ENCODE measurements around the gene RETREG1.

RETREG1 gene

GRCh38 chr5:16465544-16466432 lies 151.0 kb downstream of the RETREG1 start, which contains the start of gene ZNF622:
TSS of gene ZNF622 (minus strand) at chr5:16465800. CDS start at chr5:16465665, 135 bp downstream.
- H3K36me3 ChIP-seq (ENCODE audit: control insufficient read depth in 2 of 2, insufficient read depth in 1 of 2, low read length in 2 of 2) = peaks cover 30 to 41% of the 10 kb centered on the region in 2 experiments
- H3K27ac ChIP-seq (ENCODE audit: extremely low read depth, low read depth, low read length) = peak within 1 kb of the TSS; percentile 78
- H3K4me1 ChIP-seq (ENCODE audit: control insufficient read depth, insufficient read depth, low read length) = peaks cover 13% of the 10 kb centered on the region; the same call in 1 of the 2 replicates
- ChIA-PET CTCF (interaction anchor here (0.6 to 1.5 kb wide), 3 partner anchors 8 to 10 kb away, joined by 3 to 9 read pairs (median 3); no protein-coding TSS in a partner anchor), POLR2A (interaction anchor here (0.6 to 1.1 kb wide), 3 partner anchors 10 to 305 kb away, joined by 3 to 4 read pairs (median 3); no protein-coding TSS in a partner anchor)
- H3K4me3 ChIP-seq (ENCODE audit: low read depth, low read length) = peak within 1 kb of the TSS; percentile 89
- H3K9me3 ChIP-seq (ENCODE audit: control insufficient read depth, insufficient read depth, low read depth, low read length) = no peaks in the 10 kb centered on the region
- TF ChIP-seq YY1 (tag by site-specific recombination; IDR thresholded peaks at IDR 0.05) (0 out of 2 replicates have a peak, but pooled peaks have one; percentile 18), ZBTB48 (tag by site-specific recombination; IDR thresholded peaks at IDR 0.05) (peak; percentile 83), ZSCAN16 (tag by site-specific recombination; IDR thresholded peaks at IDR 0.05) (0 out of 2 replicates have a peak, but pooled peaks have one; percentile 16), ZBTB21 (tag by site-specific recombination; IDR thresholded peaks at IDR 0.05) (peak; percentile 38; the same call in 1 of the 2 replicates), ZNF707 (tag by site-specific recombination; IDR thresholded peaks at IDR 0.05) (no peak), OVOL3 (tag by site-specific recombination; IDR thresholded peaks at IDR 0.05) (peak; percentile 18; the same call in 1 of the 2 replicates), GLIS1 (tag by site-specific recombination; IDR thresholded peaks at IDR 0.05) (peak; percentile 26; the same call in 1 of the 2 replicates), ZFP69B (tag by site-specific recombination; IDR thresholded peaks at IDR 0.05) (peak; percentile 88), ZNF658 (tag by site-specific recombination; IDR thresholded peaks at IDR 0.05) (no peak), ZNF501 (tag by site-specific recombination; IDR thresholded peaks at IDR 0.05) (peak; percentile 94), ZEB2 (tag by site-specific recombination; IDR thresholded peaks at IDR 0.05) (peak; percentile 47), ZXDB (tag by site-specific recombination; IDR thresholded peaks at IDR 0.05) (peak; percentile 84), ZNF341 (tag by site-specific recombination; IDR thresholded peaks at IDR 0.05; ENCODE audit: low read depth) (peak; percentile 91), ZBTB20 (tag by site-specific recombination; IDR thresholded peaks at IDR 0.05) (peak; percentile 87), YY2 (tag by site-specific recombination; IDR thresholded peaks at IDR 0.05) (peak; percentile 9; the same call in 1 of the 2 replicates), ZNF629 (tag by site-specific recombination; IDR thresholded peaks at IDR 0.05) (peak; percentile 75), SCRT2 (tag by site-specific recombination; IDR thresholded peaks at IDR 0.05) (peak; percentile 75), SP2 (tag by site-specific recombination; IDR thresholded peaks at IDR 0.05) (peak; percentile 92), ZNF843 (tag by site-specific recombination; IDR thresholded peaks at IDR 0.05) (peak; percentile 46; the same call in 1 of the 2 replicates), ZBTB10 (tag by site-specific recombination; IDR thresholded peaks at IDR 0.05) (peak; percentile 48; the same call in 1 of the 2 replicates), ZFP37 (tag by site-specific recombination; IDR thresholded peaks at IDR 0.05) (peak; percentile 88), ZNF223 (tag by site-specific recombination; IDR thresholded peaks at IDR 0.05) (no peak), ZNF146 (tag by site-specific recombination; IDR thresholded peaks at IDR 0.05) (no peak), ZNF561 (tag by site-specific recombination; IDR thresholded peaks at IDR 0.05; ENCODE audit: borderline replicate concordance) (peak; percentile 60; the same call in 1 of the 2 replicates), ZNF510 (tag by site-specific recombination; IDR thresholded peaks at IDR 0.05; ENCODE audit: insufficient replicate concordance) (no peak), ZNF623 (tag by site-specific recombination; IDR thresholded peaks at IDR 0.05) (0 out of 2 replicates have a peak, but pooled peaks have one; percentile 14), REPIN1 (tag by site-specific recombination; IDR thresholded peaks at IDR 0.05; ENCODE audit: low read depth) (0 out of 2 replicates have a peak, but pooled peaks have one; percentile 14), BCL11B (tag by site-specific recombination; IDR thresholded peaks at IDR 0.05; ENCODE audit: low read depth) (0 out of 2 replicates have a peak, but pooled peaks have one; percentile 2), ZNF549 (tag by site-specific recombination; IDR thresholded peaks at IDR 0.05) (no peak), ZNF202 (tag by site-specific recombination; IDR thresholded peaks at IDR 0.05; ENCODE audit: borderline replicate concordance) (no peak), ZNF621 (tag by site-specific recombination; IDR thresholded peaks at IDR 0.05) (no peak)
- TF ChIP-seq, protein P1, sequence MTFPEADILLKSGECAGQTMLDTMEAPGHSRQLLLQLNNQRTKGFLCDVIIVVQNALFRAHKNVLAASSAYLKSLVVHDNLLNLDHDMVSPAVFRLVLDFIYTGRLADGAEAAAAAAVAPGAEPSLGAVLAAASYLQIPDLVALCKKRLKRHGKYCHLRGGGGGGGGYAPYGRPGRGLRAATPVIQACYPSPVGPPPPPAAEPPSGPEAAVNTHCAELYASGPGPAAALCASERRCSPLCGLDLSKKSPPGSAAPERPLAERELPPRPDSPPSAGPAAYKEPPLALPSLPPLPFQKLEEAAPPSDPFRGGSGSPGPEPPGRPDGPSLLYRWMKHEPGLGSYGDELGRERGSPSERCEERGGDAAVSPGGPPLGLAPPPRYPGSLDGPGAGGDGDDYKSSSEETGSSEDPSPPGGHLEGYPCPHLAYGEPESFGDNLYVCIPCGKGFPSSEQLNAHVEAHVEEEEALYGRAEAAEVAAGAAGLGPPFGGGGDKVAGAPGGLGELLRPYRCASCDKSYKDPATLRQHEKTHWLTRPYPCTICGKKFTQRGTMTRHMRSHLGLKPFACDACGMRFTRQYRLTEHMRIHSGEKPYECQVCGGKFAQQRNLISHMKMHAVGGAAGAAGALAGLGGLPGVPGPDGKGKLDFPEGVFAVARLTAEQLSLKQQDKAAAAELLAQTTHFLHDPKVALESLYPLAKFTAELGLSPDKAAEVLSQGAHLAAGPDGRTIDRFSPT (tag by site-specific recombination; IDR thresholded peaks at IDR 0.05) = no peak
- TF ChIP-seq, protein P2, sequence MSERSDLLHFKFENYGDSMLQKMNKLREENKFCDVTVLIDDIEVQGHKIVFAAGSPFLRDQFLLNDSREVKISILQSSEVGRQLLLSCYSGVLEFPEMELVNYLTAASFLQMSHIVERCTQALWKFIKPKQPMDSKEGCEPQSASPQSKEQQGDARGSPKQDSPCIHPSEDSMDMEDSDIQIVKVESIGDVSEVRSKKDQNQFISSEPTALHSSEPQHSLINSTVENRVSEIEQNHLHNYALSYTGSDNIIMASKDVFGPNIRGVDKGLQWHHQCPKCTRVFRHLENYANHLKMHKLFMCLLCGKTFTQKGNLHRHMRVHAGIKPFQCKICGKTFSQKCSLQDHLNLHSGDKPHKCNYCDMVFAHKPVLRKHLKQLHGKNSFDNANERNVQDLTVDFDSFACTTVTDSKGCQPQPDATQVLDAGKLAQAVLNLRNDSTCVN (tag by site-specific recombination; optimal IDR thresholded peaks at IDR 0.05) = peak; percentile 43
